Lower leg skin (tissue), 3 donors: Measurements from ENCODE around the gene CTDNEP1.

Experiments
- POLR2A ChIP-seq, 2 donors: fragments of 450-650 bp; IDR thresholded peaks; one replicate each; pipeline ENCODE4 v1.6.1; 2016 to 2017; ENCODE audit warnings: antibody characterized with exemption in 2 of 2, mild to moderate bottlenecking in 1 of 2, moderate library complexity in 1 of 2
- TF ChIP-seq, protein P1 (sequence below), 3 donors: fragments of 450-650 bp; IDR thresholded peaks; one replicate each; pipeline ENCODE4 v1.5.1; 2016; ENCODE audit warnings: antibody characterized with exemption in 3 of 3, mild to moderate bottlenecking in 3 of 3, moderate library complexity in 2 of 3

GRCh38 chr17:7262935-7263800, 11.6 kb upstream of the CTDNEP1 start:
- TF ChIP-seq, protein P1, sequence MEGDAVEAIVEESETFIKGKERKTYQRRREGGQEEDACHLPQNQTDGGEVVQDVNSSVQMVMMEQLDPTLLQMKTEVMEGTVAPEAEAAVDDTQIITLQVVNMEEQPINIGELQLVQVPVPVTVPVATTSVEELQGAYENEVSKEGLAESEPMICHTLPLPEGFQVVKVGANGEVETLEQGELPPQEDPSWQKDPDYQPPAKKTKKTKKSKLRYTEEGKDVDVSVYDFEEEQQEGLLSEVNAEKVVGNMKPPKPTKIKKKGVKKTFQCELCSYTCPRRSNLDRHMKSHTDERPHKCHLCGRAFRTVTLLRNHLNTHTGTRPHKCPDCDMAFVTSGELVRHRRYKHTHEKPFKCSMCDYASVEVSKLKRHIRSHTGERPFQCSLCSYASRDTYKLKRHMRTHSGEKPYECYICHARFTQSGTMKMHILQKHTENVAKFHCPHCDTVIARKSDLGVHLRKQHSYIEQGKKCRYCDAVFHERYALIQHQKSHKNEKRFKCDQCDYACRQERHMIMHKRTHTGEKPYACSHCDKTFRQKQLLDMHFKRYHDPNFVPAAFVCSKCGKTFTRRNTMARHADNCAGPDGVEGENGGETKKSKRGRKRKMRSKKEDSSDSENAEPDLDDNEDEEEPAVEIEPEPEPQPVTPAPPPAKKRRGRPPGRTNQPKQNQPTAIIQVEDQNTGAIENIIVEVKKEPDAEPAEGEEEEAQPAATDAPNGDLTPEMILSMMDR (IDR thresholded peaks at IDR 0.05) = no peak
- no peak for TF ChIP-seq POLR2A (IDR thresholded peaks at IDR 0.05)
